ENCODE results near the gene PCSK7. TPM values are rescaled to one million over a fixed set of nuclear protein-coding genes. Genes with fewer than 3 reads are reported as not detected.

The PCSK7 gene
- total and polyA plus RNA-seq, 11 donors, result 16.9 to 43.4 (median 26.2) TPM

- no peaks in the 10 kb centered on the region for H3K9me3 ChIP-seq
- H3K36me3 ChIP-seq, result peaks cover 0 to 94% (median 57%) of the 10 kb centered on the region in 9 donors
- no peaks in the 10 kb centered on the region for H3K27me3 ChIP-seq
- no peak overlapping the region for H3K27ac ChIP-seq
- TF ChIP-seq POLR2A (IDR thresholded peaks at IDR 0.05) (no peak), CTCF (IDR thresholded peaks at IDR 0.05) (no peak)
- intact Hi-C loops (cut with DNase I), result no loop called here
- DNase-seq (no peak), ATAC-seq (no peak)
- no peak overlapping the region for H3K4me3 ChIP-seq
- WGBS, 4 donors, result 39 to 71% (median 60%) methylated on average over 2 of the region's 2 CpGs
- no peaks in the 10 kb centered on the region for H3K4me1 ChIP-seq
Measured at GRCh38 chr11:117256573-117256972, 24.7 kb upstream of the PCSK7 start.

GRCh38 chr11:117255966-117256365 is 24.1 kb upstream of the PCSK7 start:
- peaks cover 0 to 89% (median 51%) of the 10 kb centered on the region in 9 donors for H3K36me3 ChIP-seq
- intact Hi-C loops (cut with DNase I), result no loop called here
- no peaks in the 10 kb centered on the region for H3K27me3 ChIP-seq
- H3K9me3 ChIP-seq, result no peaks in the 10 kb centered on the region
- WGBS, 4 donors, result 85 to 88% (median 87%) methylated on average over 3 of the region's 3 CpGs
- H3K4me3 ChIP-seq, result no peak overlapping the region
- no peak for TF ChIP-seq CTCF (IDR thresholded peaks at IDR 0.05)
- no peak for TF ChIP-seq POLR2A (IDR thresholded peaks at IDR 0.05)
- H3K4me1 ChIP-seq, result no peaks in the 10 kb centered on the region
- no peak overlapping the region for H3K27ac ChIP-seq
- no peak for DNase-seq
- ATAC-seq, result no peak

- Histone ChIP-seq H3K27me3 (no peaks in the 10 kb centered on the region), H3K36me3 (peaks cover 0 to 87% (median 74%) of the 10 kb centered on the region in 9 donors), H3K9me3 (no peaks in the 10 kb centered on the region), H3K4me3 (no peak overlapping the region), H3K27ac (no peak overlapping the region), H3K4me1 (no peaks in the 10 kb centered on the region)
- DNase-seq (no peak), ATAC-seq (no peak)
- intact Hi-C loops (cut with DNase I), result no loop called here
- TF ChIP-seq POLR2A (IDR thresholded peaks at IDR 0.05) (no peak), CTCF (IDR thresholded peaks at IDR 0.05) (no peak)
- WGBS, 4 donors, result 91 to 97% (median 94%) methylated on average over 10 of the region's 10 CpGs
Measured at GRCh38 chr11:117251506-117251905, 19.6 kb upstream of the PCSK7 start.

GRCh38 chr11:117249571-117249970 is 17.7 kb upstream of the PCSK7 start:
- Histone ChIP-seq H3K36me3 (peaks cover 0 to 89% (median 75%) of the 10 kb centered on the region in 9 donors), H3K9me3 (no peaks in the 10 kb centered on the region), H3K27me3 (no peaks in the 10 kb centered on the region), H3K27ac (no peak overlapping the region), H3K4me1 (no peaks in the 10 kb centered on the region), H3K4me3 (no peak overlapping the region)
- WGBS, 4 donors, result 89 to 92% (median 91%) methylated on average over 4 of the region's 4 CpGs
- intact Hi-C loops (cut with DNase I), result no loop called here
- DNase-seq, result no peak
- ATAC-seq, result no peak
- TF ChIP-seq CTCF (IDR thresholded peaks at IDR 0.05) (no peak), POLR2A (IDR thresholded peaks at IDR 0.05) (no peak)
